CD4-positive, alpha-beta T cell treated with Interleukin-15 for 1 hour (primary cell): Measurements from ENCODE around the gene SIM2.

ENCODE experiments used
- DNase-seq: peaks from one replicate; pipeline ENCODE4 v3.0.0-alpha.2; 2020

The SIM2 gene

DNA sequence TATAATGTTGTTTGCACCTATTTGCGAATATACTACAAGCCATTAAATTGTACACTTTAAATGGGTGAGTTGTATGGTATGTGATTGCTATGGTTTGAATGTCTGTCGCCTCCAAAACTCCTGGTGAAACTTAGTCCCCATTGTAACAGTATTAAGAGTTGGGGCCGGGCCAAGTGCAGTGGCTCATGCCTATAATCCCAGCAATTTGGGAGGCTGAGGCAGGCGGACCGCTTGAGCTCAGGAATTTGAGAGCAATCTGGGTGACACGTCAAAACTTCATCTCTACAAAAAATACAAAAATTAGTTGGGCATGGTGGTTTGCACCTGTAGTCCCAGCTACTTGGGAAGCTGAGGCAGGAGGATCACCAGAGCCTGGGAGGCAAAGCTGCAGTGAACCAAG is 12.0 kb upstream of the SIM2 start:
- no peak for DNase-seq

DNA sequence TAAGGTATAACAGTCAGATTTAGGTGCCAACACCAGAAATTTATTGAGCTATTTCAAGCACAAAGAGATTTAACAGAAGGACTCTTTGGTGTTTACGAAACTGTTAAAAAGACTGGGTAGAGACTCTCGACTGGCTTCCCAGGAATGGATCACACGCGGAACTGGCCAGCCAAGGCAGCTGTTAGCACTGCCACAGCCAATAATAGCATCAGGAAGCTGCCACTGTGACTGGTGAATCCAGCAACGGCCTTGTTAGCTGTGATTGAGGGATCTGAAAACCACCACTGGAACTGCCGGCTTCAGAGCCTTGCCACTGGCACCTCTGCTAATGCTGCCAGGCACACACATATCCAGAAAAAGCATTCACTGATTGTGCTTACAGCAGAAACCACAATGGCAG is 10.6 kb upstream of the SIM2 start:
- DNase-seq: no peak

DNA sequence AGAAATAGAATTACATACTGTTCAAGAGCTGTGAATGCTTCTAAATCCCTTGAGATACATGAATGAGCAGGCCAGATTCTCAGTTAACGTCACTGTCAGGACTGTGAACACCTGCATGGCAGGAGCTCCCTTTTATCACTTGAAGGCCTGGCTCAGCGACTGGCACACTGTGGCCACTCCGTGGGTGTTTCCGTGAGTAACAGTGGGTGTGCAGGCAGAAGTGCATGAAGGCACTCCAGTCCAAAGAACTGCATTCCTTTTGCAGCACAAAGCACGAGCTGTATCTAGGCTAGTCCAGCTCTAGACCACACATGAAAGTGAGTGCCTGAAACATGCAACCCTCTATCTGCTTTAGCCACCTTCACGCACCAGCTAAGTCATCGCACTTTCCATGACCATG is 9.6 kb upstream of the SIM2 start:
- no peak for DNase-seq

DNA sequence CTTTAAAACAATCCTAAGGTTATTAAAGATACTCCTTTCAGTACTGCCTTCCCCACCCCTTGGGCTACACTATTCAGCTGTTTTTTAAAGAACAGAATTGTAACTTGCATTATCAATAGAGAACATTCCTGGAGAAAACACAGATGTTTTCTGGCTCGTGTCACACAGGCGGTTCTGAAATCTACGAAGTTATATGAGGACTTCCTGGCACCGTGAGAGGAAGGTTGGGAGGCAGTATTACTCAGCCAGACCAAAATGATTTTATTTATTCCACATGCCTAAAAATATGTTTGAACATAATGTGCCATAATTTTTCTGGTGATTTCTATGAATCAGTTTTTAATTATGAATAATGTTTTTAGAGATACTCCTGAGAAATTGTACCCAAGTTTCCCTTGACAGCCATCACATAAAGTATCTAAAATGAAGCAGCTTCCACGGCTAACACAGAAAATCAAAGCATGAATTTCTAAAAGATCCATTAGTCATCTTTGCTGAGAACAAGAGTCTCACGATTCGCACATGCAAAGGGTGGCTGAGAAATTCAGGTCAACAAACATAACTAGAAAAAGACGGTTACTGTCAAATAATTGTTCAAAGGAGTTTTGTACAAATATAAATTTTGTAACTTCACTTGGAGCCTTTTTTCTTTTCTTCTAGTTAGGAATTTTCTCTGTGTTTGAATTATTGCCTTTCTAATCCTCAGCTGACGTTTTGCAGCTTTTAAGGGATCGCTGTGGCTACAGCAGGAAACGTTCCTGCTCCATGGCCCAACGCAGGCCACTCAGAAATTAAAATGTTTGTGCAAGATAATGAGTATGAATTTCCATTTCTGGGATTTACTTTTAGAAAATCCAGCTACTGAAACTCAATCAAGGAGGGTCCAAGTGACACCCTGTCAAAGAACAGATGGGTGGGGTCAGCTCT is 8.0 kb upstream of the SIM2 start:
- no peak for DNase-seq

DNA sequence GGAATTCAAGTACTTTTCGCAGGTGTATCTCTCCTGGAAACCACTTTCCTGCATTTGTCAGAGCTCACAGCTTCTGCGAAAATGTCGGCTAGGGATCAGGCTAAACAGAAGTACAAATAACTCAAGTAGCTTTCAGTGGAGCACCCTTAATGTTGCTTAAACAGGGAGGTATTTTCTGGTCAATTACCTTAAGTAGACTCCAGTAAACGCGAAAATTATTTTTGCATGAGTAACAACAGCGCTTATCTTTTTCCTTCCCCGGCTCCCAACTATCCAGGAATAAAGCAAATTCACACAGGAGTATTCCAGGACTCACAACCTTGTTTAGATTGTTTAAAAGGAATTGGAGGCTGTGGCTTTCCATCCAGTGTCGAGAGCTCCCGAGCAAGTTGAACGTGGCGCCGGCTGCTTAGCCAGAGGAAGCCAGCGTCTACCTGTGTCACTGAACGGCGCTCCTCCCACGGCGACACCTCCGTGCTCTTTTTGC is 7.3 kb upstream of the SIM2 start:
- no peak for DNase-seq

DNA sequence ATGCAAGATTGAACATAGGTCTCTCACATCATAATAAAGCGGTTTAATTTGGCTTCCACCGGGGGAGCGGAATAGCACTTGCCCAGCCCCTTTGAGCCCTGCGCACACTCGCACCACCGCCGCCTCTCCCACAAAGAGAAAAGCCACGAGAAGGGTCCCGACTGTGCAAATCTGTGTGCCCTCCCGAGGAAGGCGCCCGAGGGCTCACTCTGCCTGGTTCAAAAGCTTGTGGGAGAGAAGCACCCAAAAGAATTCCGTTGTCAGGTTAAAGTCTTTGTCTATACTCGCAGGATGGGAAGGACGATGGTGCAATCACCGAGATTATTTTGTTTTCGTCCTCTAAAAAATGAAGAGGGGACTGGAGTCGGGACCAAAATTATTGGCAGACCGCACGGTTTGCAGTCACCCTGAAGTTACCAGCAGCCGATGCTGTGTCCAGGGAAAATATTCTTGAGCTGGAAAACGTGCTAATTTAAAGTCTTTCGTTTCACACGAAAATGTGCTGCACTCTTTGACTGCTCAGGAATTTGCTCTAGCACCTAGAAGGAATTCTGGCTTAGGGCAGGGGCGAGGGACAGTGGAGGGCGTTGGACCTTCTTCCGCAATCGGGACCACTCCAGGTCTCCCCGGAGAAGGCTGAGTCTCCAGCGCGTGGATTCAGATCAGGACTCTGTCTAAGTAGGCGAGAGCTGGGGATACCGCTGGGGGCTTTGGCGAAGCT is 6.6 kb upstream of the SIM2 start:
- DNase-seq: no peak

DNA sequence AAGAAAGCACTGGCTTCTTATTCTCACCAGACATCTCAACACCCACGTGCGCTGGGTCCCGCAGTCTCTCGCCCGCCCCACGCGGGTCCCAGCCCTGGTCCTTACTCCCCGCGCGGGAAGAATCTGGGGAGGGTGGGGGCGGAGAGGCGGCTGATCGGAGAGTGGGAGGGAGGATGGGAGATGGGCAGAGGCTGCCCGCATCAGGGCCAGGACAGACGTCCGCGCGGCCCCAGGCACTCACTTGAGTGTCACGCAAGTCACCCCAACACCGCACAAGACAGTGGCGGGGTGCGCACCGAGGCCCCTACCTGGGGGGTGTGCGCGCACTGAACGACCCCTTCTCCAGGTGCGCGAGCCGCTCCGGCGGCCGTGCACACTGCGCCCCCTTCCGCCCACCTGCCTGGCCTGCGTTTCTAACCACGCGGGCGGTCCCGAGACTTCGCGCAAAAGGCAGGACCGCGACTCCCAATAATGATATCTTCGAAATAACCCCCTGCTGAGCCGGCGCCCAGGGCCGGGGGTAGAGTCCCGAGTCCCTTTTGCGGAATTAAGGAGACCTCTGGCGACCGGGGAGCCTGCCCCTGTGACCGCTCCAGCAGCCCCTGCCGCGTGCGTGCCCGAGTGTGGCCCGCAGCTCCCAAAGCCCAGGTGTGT is 6.0 kb upstream of the SIM2 start:
- DNase-seq: no peak

DNA sequence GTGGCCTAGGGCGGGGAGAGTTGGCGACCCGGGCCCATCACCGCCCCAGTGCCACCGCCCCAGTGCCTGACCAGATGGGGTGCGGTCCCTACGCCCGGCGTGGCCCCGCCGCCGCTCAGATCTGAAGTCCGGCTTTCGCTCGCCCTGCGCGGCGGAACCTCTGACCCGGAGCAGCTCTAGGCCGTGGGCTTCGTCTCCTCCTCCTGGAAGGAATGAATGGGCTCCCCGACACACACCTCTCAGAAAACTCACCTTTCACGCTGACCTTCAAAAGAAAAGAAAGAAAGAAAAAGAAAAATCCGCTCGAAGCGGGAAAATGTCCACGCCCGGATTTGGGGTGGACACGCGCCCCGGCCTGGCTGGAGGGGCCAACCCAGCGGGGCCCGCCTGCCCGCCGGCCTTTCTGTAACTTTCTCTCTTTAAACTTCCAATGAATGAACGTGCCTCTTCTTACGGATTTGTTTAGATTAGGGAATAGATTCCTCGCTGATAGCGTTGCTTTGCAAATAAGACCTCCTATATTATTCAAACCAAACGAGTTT is 5.4 kb upstream of the SIM2 start:
- DNase-seq: no peak

DNA sequence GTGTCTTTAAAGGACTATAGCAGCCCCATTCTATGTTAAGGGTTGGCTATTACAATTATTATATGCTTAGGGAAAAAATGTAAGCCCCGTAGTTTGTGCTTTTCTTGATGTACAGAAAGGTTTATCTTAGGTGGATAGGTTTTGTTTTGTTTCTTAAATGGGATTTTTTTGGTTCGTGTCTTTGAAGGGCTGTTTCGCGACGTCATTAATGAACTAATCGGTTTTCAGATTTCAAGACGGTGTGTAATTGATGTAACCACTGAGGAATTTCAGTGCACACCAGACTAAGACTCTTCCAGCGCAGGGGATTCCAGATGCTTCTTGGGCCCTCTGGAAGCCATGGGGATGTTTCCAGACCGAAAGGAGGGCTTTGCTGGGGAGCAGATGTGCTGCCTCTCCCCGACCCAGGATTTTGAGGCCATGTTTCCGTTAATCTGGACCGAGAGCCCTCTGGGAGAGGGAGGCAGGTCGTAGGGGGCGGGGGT is 4.8 kb upstream of the SIM2 start:
- no peak for DNase-seq

DNA sequence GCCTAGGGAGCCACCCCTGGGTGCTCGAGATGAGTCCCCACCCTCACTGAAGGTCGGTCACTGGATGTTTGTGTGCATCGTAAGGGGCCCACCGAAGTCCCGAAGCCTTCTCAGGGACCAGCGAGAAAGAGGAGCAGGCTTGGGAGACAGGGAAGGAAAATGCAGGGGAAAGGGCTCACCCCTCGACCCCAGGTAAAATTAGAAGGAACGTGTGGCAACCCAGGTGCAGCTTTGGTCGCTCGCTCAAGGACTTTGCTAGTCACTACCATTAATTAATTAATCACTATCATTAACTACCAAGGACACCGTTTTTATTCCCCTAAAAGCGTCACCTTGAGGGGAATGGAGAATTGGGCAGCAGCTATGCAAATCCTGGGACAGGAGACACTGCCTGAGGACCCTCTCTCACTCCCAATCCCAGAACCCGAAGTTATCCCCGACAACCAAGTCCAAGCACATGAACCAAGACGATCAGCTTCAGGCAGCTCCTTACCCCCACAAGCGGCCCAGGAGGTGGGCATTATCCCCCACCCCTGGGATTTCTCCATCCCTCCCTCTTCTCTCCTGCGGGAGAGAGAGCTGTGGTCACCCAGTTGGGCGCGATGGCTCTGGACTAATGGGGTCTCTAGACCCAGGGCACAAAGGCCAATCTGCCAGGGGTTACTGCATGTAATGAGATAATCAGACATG is 4.2 kb upstream of the SIM2 start:
- no peak for DNase-seq

DNA sequence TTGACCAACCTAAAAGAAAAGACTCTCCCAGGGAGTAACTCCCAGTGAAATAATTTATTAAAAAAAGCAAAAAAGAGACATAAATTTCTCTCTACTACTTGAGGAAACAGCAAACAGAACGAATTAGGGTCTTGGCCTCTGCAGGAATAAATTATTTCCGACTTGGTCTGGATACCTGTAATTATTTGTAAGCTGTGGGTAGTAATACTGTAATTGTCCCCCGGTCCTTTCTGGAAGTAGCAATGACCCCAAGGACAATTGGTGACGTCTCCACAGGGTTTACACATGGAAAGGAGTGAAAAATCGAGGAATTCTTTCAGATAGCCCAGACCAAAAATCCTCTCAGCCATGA is 3.7 kb upstream of the SIM2 start:
- DNase-seq: no peak

DNA sequence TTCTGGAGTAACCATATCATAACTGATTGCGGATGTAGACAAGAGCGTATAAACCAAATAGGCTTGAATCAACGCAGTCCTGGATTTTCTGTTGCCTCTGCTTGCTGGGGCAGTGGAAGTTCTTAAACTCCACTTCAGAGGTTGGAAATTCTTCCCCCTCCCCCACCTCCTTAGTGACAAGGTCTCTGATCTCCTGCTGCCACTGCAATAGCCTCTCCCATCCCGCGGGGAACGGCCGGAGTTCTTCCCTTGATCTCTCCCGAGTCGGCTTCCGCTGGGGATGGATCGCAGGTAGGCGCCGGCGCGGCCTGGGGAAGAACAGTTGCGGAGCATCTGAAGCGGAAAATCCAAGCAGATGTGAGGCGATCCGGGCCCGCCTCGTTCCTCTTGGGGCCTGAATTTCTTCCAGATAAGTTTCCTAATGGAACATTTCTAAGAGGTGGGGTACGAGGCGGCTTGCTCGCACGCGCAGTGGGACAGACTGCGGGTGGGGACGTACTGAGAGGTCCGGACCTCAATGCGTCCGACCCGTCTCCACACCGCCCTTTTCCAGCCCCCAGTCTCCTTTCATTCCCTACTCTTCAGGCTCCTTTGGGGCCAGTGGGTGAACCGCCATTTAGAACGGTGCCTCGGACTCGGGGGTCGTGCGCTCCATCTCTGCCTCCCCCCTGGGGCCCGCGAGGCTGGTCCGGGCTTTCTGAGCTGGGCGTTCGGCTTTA is 3.1 kb upstream of the SIM2 start:
- no peak for DNase-seq

DNA sequence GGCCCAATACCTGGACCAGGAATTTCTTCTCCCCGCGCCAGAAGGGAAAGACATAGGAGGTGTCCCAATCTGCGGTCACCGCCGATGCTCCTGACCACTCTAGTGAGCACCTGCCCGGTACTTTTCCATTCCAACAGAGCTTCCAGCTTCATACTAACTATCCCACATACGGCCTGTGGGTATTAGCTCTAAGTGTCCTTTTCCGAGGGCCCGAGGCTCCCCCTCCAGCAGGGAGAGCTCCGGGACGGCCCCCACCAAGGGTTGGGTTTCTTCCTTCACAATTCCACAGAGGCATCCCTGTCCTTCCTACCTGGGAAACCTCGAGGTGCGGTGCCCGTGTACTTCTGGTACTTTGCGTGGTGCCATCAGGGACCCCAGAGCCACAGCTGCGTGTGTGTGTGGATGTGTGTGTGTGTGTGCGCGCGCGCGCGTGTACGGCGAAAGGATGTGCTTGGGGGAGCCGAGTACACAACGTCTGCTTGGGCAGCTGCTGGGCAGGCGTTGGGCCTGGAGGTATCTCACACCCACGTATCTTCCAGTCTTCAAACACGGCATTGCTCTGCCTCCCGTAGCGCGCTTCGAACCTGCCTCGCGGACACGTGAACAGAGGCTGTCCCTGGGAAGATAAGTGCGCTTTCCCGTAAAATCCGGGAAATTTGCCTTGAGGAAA is 2.4 kb upstream of the SIM2 start:
- no peak for DNase-seq

DNA sequence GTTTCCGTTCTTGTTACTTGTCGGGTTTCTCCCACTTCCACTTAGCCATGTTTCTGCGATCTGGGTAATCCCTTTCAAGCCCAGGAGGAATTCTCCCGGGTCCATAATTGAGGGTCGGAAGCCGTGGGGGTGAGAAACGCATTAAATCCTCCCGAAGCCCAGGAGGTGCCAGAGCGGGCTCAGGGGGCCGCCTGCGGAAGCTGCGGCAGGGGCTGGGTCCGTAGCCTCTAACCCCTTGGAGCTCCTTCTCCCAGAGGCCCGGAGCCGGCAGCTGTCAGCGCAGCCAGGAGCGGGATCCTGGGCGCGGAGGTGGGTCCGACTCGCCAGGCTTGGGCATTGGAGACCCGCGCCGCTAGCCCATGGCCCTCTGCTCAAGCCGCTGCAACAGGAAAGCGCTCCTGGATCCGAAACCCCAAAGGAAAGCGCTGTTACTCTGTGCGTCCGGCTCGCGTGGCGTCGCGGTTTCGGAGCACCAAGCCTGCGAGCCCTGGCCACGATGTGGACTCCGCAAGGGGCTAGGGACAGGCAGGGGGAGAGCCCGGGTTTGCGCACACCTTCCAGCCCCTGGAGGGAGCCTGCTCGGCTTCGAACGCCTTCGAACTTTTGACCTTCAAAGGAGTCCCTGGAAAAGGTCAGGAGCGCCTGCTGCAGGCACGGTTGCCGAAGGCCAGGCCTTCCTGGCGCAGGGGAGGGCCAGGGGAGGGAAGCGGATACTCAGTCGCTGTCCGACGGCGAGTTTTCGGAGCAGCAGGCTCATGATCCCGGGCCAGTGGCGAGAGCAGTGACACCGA is 1.7 kb upstream of the SIM2 start:
- no peak for DNase-seq

DNA sequence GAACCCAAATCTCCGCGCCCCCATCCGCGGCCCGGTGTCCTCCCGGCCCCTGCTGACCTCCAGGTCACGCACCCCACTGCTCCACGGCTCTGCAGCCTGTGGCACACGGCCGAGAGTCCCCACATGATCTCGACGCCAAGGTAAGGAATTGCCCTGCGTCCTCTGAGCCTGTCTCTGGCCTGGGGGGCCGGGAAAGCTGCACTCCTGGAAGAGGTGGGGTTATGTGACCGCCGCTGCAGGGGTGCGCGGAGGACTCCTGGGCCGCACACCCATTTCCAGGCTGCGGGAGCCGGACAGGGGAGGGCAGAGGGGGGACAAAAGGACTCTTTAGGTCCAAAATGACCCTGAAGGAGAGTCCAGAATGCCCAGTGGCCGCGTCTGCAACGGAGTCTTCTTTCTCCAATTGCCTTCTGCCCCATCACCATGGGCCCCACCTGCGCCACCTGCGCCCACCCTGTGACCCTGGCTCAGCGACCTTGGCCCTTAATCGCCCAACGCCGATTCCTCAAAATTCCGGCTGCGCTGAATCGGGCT is 997 bp upstream of the SIM2 start:
- no peak for DNase-seq

DNA sequence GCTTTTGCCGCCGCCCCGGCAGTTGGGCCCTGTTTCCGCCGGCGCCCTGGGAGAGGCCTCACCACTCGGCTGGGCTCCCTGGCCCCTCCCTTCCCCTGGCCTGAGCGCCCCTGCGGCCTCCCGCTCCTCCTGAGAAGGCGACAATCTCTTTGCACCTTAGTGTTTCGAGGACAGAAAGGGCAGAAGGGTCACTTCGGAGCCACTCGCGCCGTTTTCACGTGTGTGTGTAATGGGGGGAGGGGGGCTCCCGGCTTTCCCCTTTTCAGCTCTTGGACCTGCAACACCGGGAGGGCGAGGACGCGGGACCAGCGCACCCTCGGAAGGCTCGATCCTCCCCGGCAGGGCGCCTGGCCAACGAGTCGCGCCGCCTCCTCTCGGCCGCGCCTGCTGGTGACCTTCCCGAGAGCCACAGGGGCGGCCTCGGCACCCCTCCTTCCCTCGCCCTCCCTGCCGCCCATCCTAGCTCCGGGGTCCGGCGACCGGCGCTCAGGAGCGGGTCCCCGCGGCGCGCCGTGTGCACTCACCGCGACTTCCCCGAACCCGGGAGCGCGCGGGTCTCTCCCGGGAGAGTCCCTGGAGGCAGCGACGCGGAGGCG is 432 bp upstream of the SIM2 start:
- no peak for DNase-seq

DNA sequence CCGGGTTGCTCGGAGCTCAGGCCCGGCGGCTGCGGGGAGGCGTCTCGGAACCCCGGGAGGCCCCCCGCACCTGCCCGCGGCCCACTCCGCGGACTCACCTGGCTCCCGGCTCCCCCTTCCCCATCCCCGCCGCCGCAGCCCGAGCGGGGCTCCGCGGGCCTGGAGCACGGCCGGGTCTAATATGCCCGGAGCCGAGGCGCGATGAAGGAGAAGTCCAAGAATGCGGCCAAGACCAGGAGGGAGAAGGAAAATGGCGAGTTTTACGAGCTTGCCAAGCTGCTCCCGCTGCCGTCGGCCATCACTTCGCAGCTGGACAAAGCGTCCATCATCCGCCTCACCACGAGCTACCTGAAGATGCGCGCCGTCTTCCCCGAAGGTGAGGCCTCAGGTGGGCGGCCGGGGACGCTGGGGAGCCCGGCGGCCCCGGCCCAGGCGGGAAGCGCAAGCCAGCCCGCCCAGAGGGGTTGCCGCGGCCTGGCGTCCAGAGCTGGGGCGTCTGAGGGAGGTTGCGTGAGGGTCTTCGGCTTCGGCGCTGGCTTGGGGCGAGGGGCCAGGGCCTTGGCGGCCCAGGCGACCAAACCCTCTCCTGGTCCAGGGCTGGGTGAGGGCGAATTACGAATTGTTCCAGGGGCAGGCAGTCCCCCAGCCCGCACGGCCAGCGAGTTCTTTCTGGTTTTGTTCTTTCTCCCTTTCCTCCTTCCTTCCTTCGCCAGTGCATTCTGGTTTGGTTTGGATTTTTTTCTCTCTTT is 805 bp downstream of the SIM2 start:
- no peak for DNase-seq

DNA sequence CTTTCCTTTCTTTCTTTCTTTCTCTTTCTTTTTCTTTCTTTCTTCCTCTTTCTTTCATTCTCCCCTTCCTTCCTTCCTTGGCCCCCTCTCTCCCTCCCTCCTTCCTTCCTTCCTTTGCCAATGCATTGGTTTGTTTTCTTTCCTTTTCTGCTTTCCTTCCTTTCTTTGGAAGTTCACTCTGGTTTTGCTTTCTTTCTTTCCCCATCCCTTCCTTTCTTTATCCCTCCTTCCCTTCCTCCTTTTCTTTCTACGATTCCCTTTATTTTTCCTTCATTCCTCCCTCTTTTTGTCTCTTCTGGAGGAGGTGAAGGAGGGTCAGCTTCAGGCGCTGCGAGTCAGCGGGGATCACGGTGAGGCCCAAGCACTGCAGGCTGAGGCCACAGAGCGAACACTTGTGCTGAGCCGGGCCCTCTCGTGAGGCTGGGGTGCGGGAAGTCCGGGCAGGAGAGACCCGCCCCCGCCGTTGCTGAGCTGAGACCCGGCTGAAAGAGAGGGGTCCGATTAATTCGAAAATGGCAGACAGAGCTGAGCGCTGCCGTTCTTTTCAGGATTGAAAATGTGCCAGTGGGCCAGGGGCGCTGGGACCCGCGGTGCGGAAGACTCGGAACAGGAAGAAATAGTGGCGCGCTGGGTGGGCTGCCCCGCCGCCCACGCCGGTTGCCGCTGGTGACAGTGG is 1.5 kb downstream of the SIM2 start:
- no peak for DNase-seq
